PC-9 (cell line): Measurements from ENCODE around the gene PSD4.

Experiments
- CTCF ChIP-seq: fragments of 200-600 bp; sonication (generic); conservative IDR thresholded peaks from 2 replicates; pipeline ENCODE4 v1.6.1; 2017; ENCODE audit warnings: mixed run types, antibody characterized with exemption, mild to moderate bottlenecking, moderate library complexity
- EZH2 ChIP-seq: fragments of 200-600 bp; sonication (generic); IDR thresholded peaks from 2 replicates; pipeline ENCODE4 v1.8.0; 2017; ENCODE audit warnings: antibody characterized with exemption, low read depth

DNA sequence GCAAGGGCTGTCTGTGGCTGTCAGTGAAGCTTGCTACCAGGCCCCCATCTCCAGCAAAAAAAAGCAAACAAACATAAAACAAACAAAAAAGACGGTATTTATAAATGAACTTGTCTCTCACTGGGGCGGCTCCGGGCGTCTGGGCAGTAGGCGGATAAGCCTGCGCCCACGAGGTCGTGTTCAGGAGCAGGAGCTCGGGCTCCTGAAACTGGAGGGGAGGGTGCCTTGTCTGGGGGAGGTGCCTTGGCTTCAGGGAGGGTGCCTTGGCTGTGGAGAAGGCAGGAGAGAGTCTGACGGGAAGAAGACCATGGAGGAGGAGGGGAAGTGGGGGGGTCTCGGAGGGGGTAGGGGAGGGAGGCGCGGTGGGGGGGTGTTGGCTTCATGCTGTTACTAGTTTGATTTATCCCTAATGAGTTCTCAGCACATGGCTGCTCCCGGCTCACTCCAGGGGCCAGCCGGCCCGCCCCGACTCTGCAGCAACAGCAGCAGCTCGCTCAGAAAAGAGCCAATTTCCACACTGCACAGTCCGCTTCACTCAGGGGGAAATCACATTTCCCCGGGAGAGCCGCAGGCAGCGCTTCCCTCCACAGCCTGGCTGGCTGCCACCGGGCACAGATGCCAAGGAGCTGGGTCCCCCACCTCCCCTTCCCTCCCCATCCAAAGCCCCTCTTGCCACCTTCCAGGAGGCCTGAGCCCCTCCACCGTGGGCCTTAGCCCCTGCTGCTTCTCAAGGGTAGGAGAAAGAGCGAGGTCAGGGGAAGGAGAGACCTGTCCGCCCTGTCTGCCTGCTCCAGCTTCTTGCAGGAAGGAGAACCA lies 38.7 kb downstream of the PSD4 start:
- TF ChIP-seq CTCF (no peak), EZH2 (no peak)
